Colonic mucosa (tissue), 4 donors: Measurements from ENCODE around the gene PPIC. TPM values are rescaled to one million over a fixed set of nuclear protein-coding genes. Genes with fewer than 3 reads are reported as not detected.
A peak's percentile ranks its signal among the peaks of the same experiment; 100 is the strongest.

Experiments used
- DNase-seq: peaks from one replicate; pipeline ENCODE4 v3.0.0-alpha.2; 2020
- H3K27ac ChIP-seq: fragments of 200-600 bp; one replicate; pipeline ENCODE4 v1.8.0; 2021
- H3K27me3 ChIP-seq: fragments of 200-600 bp; one replicate; pipeline ENCODE4 v1.8.0; 2021
- H3K36me3 ChIP-seq: fragments of 200-600 bp; one replicate; pipeline ENCODE4 v1.8.0; 2021
- H3K4me1 ChIP-seq: fragments of 200-600 bp; one replicate; pipeline ENCODE4 v1.8.0; 2021; ENCODE audit warnings: mild to moderate bottlenecking
- H3K4me3 ChIP-seq: fragments of 200-600 bp; one replicate; pipeline ENCODE4 v1.8.0; 2021
- H3K9ac ChIP-seq, 2 donors: one replicate each; pipeline ENCODE4 v1.7.0; 2013; ENCODE audit warnings: control low read depth in 2 of 2, low read depth in 2 of 2, low read length in 2 of 2
- H3K9me3 ChIP-seq: fragments of 200-600 bp; one replicate; pipeline ENCODE4 v1.8.0; 2021
- intact Hi-C: fragments of 100-400 bp; cut with DNase I; formaldehyde crosslinking; loops from one replicate; pipeline ENCODE4 v1.14.1; 2022
- total RNA-seq, 2 donors: library from RNA; stranded (reverse); fragmentation: NEBNext Ultra II Directional in 1 of 2; extraction: Animal tissue kit (Norgen Biotek cat#: 25700) in 1 of 2; gene quantifications; one replicate each; pipeline ENCODE4 v1.2.1, GENCODE V29; 2021
- TF ChIP-seq, protein P1 (sequence below): fragments of 200-600 bp; IDR thresholded peaks from one replicate; pipeline ENCODE4 v1.8.0; 2022; ENCODE audit warnings: antibody characterized with exemption, mild to moderate bottlenecking
- donor health status: healthy.
- donor health status: DM: no; HTN: no; CAD: no.
- donor health status: DM: no; HTN: no; CAD: no.

The PPIC gene
- total RNA-seq, 2 donors from 2014 or later, result 33.7 to 84.8 TPM

DNA sequence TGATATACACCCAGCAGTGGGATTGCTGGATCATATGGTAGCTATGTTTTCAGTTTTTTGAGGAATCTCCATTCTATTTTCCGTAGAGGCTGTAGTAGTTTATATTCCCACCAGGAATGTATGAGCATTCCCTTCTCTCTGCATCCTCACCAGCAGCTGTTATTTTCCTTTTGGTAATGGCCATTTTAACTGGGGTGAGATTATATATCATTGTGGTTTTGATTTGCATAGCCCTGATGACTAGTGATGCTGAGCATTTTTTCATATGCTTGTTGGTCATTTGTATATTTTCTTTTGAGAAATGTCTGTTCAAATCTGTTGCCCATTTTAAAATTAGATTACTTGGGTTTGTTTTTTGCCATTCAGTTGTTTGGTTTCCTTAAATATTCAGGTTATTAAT is 11.2 kb upstream of the PPIC start:
- no peak overlapping the region for H3K9ac ChIP-seq
- no peaks in the 10 kb centered on the region for H3K4me1 ChIP-seq
- no peak for DNase-seq
- TF ChIP-seq, protein P1, sequence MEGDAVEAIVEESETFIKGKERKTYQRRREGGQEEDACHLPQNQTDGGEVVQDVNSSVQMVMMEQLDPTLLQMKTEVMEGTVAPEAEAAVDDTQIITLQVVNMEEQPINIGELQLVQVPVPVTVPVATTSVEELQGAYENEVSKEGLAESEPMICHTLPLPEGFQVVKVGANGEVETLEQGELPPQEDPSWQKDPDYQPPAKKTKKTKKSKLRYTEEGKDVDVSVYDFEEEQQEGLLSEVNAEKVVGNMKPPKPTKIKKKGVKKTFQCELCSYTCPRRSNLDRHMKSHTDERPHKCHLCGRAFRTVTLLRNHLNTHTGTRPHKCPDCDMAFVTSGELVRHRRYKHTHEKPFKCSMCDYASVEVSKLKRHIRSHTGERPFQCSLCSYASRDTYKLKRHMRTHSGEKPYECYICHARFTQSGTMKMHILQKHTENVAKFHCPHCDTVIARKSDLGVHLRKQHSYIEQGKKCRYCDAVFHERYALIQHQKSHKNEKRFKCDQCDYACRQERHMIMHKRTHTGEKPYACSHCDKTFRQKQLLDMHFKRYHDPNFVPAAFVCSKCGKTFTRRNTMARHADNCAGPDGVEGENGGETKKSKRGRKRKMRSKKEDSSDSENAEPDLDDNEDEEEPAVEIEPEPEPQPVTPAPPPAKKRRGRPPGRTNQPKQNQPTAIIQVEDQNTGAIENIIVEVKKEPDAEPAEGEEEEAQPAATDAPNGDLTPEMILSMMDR, result no peak
- H3K36me3 ChIP-seq, result no peaks in the 10 kb centered on the region
- no peaks in the 10 kb centered on the region for H3K27me3 ChIP-seq
- no peaks in the 10 kb centered on the region for H3K9me3 ChIP-seq
- no peak overlapping the region for H3K4me3 ChIP-seq
- H3K27ac ChIP-seq, result no peak overlapping the region
- intact Hi-C loops, result no loop called here

DNA sequence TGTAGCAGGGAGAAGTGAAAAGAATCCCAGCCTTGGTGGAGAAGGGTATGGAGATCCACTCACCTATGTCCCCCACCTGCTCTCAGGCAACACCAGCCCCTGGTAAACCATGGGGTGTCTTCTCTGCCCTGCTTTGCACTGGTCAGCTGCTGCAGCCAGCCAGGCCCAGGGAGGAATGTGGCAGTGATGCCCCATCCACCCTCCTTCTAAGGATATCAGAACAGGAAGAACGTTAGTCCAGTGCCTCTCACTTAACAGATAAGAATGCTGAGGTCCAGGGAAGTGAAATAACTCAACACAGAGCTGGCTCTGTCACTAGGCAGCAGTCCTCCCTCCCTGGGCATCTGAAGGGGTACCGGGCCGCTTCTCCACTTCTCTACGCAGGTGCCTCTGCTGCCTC is 9.7 kb upstream of the PPIC start:
- TF ChIP-seq, protein P1, result no peak
- Histone ChIP-seq H3K27me3 (no peaks in the 10 kb centered on the region), H3K9me3 (no peaks in the 10 kb centered on the region), H3K27ac (no peak overlapping the region), H3K4me1 (no peaks in the 10 kb centered on the region), H3K4me3 (no peak overlapping the region), H3K36me3 (no peaks in the 10 kb centered on the region), H3K9ac (no peak overlapping the region)
- intact Hi-C loops, result no loop called here
- no peak for DNase-seq

DNA sequence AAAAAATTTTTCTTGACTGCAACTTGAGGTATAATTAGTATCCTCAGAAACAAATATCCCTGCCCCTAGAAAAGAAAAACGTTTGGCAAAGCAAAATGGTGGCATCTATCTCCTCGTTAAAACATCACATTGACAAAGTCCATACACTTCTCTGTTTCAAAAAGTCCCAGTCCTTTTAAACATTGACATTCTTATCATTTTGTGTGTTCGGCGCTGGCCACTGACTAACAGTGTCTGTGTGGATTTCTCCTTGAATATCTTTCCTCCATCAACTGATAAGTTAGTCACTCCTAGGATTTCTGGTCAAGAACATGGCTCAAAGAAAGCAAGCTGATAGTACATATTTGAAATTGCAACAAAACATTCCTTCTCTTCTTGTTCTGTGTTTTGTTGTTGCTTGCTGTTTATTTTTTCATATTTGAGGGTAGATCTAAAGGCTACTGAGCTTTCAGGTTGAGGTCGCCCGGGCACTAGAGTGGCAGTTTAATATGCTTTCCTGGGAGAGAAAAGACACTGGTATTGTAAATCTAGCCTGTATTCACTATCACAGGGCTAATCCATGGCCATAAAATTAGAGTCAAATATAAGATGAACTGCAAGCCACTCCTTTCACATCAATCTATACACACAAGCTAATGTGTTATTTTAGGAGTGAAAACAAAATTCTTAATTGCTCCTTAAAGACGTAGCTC is 8.5 kb upstream of the PPIC start:
- TF ChIP-seq, protein P1, result no peak
- Histone ChIP-seq H3K9me3 (no peaks in the 10 kb centered on the region), H3K36me3 (no peaks in the 10 kb centered on the region), H3K4me3 (no peak overlapping the region), H3K27ac (no peak overlapping the region), H3K4me1 (no peaks in the 10 kb centered on the region), H3K9ac (no peak overlapping the region), H3K27me3 (no peaks in the 10 kb centered on the region)
- DNase-seq, result no peak
- intact Hi-C loops, result no loop called here

DNA sequence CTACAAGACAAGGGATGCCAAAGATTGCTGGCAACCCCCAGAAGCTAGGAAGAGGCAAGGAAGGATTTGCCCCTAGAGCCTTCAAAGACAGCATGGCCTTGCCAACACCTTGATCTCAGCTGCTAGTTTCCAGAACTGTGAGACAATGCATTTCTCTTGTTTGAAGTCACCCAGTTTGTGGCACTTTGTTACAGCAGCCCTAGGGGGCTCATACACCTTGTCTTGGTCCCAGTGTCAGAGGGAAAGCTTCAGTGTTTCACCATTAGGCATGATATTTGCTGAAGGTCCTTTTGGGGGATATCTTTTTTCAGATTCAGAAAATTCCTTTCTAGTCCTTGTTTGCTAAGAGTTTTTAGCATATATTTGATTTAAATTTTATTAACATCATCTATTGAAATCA is 3.1 kb upstream of the PPIC start:
- H3K9ac ChIP-seq, result no peak overlapping the region
- H3K9me3 ChIP-seq, result no peaks in the 10 kb centered on the region
- H3K36me3 ChIP-seq, result no peaks in the 10 kb centered on the region
- no peaks in the 10 kb centered on the region for H3K4me1 ChIP-seq
- DNase-seq, result no peak
- intact Hi-C loops, result loop anchor here (10.0 kb wide), 1 partner anchor 305 kb away; no protein-coding TSS in a partner anchor
- H3K27ac ChIP-seq, result no peak overlapping the region
- no peaks in the 10 kb centered on the region for H3K27me3 ChIP-seq
- TF ChIP-seq, protein P1, result no peak
- no peak overlapping the region for H3K4me3 ChIP-seq

DNA sequence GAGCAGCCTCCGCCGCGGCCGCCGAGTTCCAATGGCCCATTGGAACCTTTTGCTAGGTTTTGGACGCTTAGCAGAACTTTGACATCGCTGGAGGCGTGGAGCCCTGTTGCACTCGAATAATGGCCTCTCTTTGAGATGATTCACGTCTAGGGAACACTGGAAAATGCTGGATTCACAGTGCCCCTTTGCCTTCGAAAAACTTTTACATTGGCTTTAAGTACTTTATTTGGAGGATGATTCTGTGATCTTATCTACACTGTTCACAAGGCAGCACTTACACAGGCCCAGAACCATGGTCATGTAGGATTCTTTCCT is 536 bp upstream of the PPIC start:
- intact Hi-C loops, result loop anchor here (10.0 kb wide), 1 partner anchor 308 kb away; no protein-coding TSS in a partner anchor
- no peaks in the 10 kb centered on the region for H3K4me1 ChIP-seq
- TF ChIP-seq, protein P1, result no peak
- no peaks in the 10 kb centered on the region for H3K9me3 ChIP-seq
- no peaks in the 10 kb centered on the region for H3K27me3 ChIP-seq
- H3K27ac ChIP-seq, result peak overlapping the region; percentile 97
- H3K36me3 ChIP-seq, result no peaks in the 10 kb centered on the region
- H3K4me3 ChIP-seq, result peak overlapping the region; percentile 72
- H3K9ac ChIP-seq, result peak overlapping the region; percentile 70 to 77
- no peak for DNase-seq
